ENCODE results near the gene MB21D2.

DNA sequence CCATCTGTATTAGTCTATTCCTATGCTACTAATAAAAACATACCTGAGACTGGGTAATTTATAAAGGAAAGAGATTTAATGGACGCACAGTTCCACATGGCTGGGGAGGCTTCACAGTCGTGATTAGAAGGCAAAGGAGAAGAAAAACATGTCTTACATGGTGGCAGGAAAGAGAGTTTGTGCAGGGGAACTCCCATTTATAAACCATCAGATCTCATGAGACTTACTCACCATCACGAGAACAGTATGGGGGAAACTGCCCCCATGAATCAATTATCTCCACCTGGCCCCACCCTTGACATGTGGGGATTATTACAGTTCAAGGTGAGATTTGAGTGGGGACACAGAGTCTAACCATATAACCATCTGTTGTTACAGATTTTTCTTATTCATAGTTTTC, 42.1 kb upstream of the MB21D2 start:
- no peak for TF ChIP-seq EZH2 (IDR thresholded peaks at IDR 0.05)
- TF ChIP-seq, protein P1, sequence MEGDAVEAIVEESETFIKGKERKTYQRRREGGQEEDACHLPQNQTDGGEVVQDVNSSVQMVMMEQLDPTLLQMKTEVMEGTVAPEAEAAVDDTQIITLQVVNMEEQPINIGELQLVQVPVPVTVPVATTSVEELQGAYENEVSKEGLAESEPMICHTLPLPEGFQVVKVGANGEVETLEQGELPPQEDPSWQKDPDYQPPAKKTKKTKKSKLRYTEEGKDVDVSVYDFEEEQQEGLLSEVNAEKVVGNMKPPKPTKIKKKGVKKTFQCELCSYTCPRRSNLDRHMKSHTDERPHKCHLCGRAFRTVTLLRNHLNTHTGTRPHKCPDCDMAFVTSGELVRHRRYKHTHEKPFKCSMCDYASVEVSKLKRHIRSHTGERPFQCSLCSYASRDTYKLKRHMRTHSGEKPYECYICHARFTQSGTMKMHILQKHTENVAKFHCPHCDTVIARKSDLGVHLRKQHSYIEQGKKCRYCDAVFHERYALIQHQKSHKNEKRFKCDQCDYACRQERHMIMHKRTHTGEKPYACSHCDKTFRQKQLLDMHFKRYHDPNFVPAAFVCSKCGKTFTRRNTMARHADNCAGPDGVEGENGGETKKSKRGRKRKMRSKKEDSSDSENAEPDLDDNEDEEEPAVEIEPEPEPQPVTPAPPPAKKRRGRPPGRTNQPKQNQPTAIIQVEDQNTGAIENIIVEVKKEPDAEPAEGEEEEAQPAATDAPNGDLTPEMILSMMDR (IDR thresholded peaks at IDR 0.05): no peak
